ENCODE data around the gene NOTCH4.
"Not testable (repeated sequence)": the region's sequence is repeated elsewhere in the genome, so short reads cannot be mapped to it uniquely, and the experiment has no call there.

Gene NOTCH4

GRCh38 chr6:32216998-32217397, 6.9 kb downstream of the NOTCH4 start:
- no peak for DNase-seq (ENCODE audit: low read depth)

- no peak for DNase-seq (ENCODE audit: low read depth)
Observed at GRCh38 chr6:32216285-32216684, 7.6 kb downstream of the NOTCH4 start.

- DNase-seq (ENCODE audit: low read depth) = no peak
Observed at GRCh38 chr6:32215617-32216016, 8.2 kb downstream of the NOTCH4 start.

GRCh38 chr6:32214126-32214525, 9.7 kb downstream of the NOTCH4 start:
- no peak for DNase-seq (ENCODE audit: low read depth)

- no peak for DNase-seq (ENCODE audit: low read depth)
Observed at GRCh38 chr6:32213649-32214048, 10.2 kb downstream of the NOTCH4 start.

- DNase-seq (ENCODE audit: low read depth) = no peak
Observed at GRCh38 chr6:32212076-32212760, 11.6 kb downstream of the NOTCH4 start.

GRCh38 chr6:32211432-32211831, 12.4 kb downstream of the NOTCH4 start:
- not testable (repeated sequence) for DNase-seq (ENCODE audit: low read depth)

GRCh38 chr6:32210191-32210601, 13.7 kb downstream of the NOTCH4 start:
- no peak for DNase-seq (ENCODE audit: low read depth)

- DNase-seq (ENCODE audit: low read depth) = no peak
Observed at GRCh38 chr6:32208996-32209395, 14.9 kb downstream of the NOTCH4 start.

GRCh38 chr6:32204268-32204715, 19.6 kb downstream of the NOTCH4 start:
- DNase-seq (ENCODE audit: low read depth) = no peak

GRCh38 chr6:32203426-32204267, 20.2 kb downstream of the NOTCH4 start:
- no peak for DNase-seq (ENCODE audit: low read depth)

- DNase-seq (ENCODE audit: low read depth) = no peak
Observed at GRCh38 chr6:32202186-32202585, 21.7 kb downstream of the NOTCH4 start.

GRCh38 chr6:32200711-32201475, 23.0 kb downstream of the NOTCH4 start:
- no peak for DNase-seq (ENCODE audit: low read depth)

GRCh38 chr6:32198866-32199265, 25.0 kb downstream of the NOTCH4 start:
- no peak for DNase-seq (ENCODE audit: low read depth)

GRCh38 chr6:32198345-32198696, 25.5 kb downstream of the NOTCH4 start:
- DNase-seq (ENCODE audit: low read depth) = no peak

- DNase-seq (ENCODE audit: low read depth) = no peak
Observed at GRCh38 chr6:32196682-32197616, 26.9 kb downstream of the NOTCH4 start.

GRCh38 chr6:32195902-32196681, 27.8 kb downstream of the NOTCH4 start:
- DNase-seq (ENCODE audit: low read depth) = peak; percentile 42

- peak; percentile 100 for DNase-seq (ENCODE audit: low read depth)
Observed at GRCh38 chr6:32195652-32195901, 28.3 kb downstream of the NOTCH4 start.

GRCh38 chr6:32194825-32195651, 28.8 kb downstream of the NOTCH4 start:
- no peak for DNase-seq (ENCODE audit: low read depth)

- DNase-seq (ENCODE audit: low read depth) = no peak
Observed at GRCh38 chr6:32194388-32194787, 29.5 kb downstream of the NOTCH4 start.
